HK-2 (cell line): ENCODE results near the gene SLC25A13.

ENCODE experiments used
- DNase-seq: peaks from one replicate; pipeline ENCODE4 v3.0.0-alpha.2; 2018; ENCODE audit not compliant: unreplicated experiment

Gene SLC25A13

GRCh38 chr7:96243241-96243640 is 78.7 kb downstream of the SLC25A13 start:
- DNase-seq: no peak

GRCh38 chr7:96241855-96242254 is 80.0 kb downstream of the SLC25A13 start:
- no peak for DNase-seq

DNA sequence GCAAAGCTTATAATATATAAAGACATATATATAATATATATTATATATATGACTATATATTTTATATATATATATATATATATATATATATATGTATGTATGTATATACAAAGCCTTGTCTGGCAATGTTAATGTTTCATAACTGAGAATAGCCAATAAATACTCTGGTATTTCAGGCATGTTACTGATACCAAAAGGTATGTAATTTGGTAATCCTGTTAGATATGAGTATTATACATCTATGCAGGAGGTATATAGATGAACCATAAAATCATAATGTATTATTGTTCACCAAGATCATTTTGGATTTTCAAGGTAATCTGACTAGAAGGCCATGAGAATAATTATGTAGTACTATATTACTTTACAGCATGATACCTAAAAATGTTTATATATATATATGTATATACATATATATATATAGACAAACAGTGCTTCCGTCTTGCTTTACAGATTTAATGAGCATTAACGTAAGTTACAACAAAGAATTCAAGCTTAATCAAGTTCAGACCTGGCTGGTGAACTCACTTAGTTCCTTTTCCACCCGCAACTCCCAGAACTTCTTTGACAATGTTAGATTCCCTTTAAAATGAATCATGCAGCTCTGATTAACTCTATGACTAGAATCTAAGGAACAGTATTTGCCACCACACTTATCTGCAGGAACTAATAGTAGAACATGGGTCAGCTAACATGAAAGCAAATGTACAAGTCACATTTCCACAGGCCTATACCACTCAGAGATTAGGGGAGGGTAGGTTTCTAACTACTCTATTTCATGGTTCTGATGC is 82.7 kb downstream of the SLC25A13 start:
- no peak for DNase-seq

- no peak for DNase-seq
Observed at GRCh38 chr7:96238474-96238873, 83.4 kb downstream of the SLC25A13 start.

- no peak for DNase-seq
Observed at GRCh38 chr7:96237040-96237439, 84.9 kb downstream of the SLC25A13 start.

DNA sequence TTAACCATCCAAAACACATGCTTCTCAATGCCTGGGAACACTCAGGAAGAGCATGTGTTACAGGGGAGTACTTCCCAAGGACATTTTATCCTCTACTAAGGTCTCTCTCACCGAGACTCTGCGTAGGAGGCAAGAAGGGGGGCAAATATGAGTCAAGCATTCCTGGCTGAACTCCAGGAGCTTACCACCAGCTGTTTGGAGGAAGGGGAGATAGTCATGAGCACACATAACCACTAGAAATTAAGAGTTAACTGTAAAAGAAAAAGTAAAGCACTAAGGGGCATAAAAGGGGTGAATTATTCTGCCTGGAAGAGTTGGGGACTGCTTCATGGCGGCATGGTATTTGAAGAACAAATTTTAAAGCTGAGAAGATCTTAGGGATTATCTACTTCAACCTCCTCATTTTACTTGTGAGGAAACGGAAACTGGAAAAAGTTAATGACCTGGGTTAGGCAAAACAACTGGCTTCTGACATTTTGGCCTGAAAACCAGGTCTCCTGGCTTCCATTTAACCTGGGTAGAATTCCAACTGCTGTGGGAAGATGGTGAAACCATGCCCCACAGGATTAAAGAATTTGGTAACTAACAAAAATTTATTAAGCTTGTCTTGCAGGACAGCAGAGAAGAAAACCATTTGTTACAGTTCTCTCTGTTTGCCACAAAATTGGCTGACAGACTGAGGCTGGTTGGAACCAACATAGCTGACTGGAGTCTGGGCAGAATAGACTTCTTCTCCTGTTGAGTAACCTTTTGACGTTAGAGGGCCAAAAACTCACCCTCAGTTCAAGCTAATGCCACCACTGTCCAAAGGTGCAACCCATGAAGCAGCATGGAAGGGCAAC is 85.5 kb downstream of the SLC25A13 start:
- peak; percentile 65 for DNase-seq

- no peak for DNase-seq
Observed at GRCh38 chr7:96235281-96235680, 86.6 kb downstream of the SLC25A13 start.

DNA sequence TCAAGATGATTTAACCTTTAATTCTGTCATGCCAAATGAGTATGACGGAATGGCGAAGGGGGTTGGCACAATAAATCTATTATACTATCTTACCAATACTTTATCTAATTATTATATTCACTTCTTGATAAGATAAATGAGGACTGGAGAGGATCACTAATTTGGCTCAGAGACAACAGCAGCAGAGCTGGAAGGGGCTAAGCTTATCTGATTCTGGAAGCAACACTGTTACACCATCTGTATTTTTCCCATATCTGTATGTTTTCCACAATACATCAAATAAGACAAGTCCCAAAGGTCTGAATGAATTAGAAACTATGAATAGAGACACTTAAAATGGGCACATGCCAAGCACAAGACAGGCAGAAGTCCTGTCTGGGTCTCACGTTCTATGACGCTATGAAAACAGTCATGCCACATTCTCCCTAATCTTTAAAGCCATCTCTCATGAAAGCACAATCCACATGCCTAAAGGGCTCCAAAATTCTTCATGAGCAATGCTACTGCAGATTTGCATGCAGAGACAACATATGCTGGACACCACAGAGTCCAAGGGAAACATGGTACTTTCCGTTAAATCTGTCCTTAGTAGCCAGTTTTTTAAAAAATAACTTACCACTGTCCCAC is 88.3 kb downstream of the SLC25A13 start:
- no peak for DNase-seq

GRCh38 chr7:96233084-96233483 is 88.8 kb downstream of the SLC25A13 start:
- no peak for DNase-seq

DNA sequence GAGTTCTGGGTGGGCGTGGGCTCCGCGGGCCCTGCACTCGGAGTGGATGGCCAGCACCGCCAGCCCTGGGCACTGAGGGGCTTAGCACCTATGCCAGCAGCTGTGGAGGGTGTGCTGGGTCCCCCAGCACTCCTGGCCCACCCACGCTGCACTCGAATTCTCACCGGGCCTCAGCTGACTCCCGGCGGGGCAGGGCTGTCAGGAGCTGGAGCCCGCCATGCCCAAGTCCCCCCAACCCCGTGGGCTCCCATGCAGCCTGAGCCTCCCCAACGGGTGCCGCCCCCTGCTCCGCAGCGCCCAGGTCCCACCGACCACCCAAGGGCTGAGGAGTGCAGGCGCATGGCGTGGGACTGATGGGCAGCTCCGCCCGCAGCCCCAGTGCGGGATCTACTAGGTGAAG is 93.1 kb downstream of the SLC25A13 start:
- DNase-seq: no peak

- DNase-seq: no peak
Observed at GRCh38 chr7:96225251-96225650, 96.6 kb downstream of the SLC25A13 start.

- no peak for DNase-seq
Observed at GRCh38 chr7:96224685-96225084, 97.2 kb downstream of the SLC25A13 start.

DNA sequence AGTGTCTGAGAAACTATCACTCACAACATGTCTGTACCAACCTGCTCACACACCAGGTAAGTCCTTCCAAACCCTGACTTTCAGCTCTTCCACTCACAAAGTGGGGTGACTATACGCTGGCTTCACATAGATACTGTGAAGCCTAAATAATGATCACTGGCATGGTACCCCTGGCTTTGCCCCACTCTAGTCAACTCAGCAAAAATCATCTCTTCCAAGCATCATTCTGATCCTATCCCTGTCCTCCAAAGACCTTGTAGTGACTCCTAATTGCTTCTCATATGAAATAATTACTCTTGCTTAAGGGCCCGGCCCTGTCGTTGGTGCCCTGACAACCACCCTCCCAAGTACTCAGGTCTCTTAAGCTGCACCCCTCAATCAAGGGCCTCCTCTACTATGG is 97.8 kb downstream of the SLC25A13 start:
- no peak for DNase-seq

DNA sequence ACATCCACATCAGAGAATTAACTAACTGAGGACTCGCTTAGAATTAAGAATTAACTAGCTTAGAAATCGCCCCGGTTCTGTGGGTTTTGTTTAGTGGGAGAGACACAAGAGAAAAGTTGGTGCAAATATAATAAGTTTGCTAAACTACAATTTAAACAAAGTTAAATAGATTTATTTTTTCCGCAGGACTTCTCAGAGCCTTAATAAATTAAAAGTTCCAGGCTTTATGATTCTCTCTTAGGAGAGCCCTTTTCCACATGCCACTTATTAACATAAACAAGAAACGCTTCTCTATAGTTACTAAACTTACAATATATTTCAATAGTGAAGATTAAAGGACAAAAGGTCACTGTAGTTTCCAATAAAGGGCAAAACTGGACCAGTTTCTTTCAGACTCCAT is 100.0 kb downstream of the SLC25A13 start:
- no peak for DNase-seq

DNA sequence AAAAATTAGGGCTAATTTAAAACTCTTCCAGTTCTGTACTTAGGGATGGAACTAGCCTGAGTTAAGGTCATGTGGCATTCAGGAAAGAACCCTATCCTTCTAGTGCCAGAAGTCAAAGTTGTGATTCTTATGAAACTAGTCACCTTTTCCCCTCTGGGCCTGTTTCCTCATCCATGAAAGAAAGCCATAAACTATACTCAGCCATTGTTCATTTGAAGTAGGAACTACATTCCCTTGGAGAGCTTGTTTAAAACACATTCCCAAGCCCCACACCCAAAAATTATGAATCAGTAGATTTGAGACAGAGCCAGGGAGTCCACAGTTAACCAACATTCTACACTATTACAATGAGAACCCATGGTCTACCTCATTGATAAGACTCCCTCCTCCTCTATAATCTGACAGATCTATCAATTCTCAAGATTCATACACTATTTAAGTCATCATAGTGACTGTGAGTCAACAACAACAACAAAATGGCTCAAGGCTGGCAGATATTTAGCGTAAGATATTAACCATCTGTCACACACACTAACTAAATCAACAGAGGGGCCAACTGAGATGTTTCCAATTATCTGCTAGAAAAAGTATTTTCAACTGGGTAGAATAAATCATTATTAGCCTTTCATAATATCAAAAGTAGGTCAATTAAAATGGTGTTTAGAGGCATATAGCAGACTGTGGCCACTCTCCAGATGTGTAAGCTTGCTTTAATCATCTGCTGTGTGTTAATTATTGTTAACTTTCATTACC is 102.3 kb downstream of the SLC25A13 start:
- peak; percentile 11 for DNase-seq

- DNase-seq: no peak
Observed at GRCh38 chr7:96218664-96219243, 103.1 kb downstream of the SLC25A13 start.

- no peak for DNase-seq
Observed at GRCh38 chr7:96217147-96217546, 104.8 kb downstream of the SLC25A13 start.

DNA sequence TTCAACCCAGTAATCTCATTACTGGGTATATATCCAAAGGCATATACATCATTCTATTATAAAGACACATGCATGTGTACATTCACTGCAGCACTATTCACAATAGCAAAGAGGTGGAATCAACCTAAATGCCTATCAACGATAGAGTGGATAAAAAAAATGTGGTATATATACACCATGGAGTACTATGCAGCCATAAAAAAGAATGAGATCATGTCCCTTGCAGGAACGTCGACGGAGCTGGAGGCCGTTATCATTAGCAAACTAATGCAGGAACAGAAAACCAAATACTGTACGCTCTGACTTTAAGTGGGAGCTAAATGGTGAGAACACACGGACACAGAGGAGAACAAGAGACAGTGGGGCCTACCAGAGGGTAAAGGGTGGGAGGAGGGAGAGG is 105.5 kb downstream of the SLC25A13 start:
- no peak for DNase-seq

DNA sequence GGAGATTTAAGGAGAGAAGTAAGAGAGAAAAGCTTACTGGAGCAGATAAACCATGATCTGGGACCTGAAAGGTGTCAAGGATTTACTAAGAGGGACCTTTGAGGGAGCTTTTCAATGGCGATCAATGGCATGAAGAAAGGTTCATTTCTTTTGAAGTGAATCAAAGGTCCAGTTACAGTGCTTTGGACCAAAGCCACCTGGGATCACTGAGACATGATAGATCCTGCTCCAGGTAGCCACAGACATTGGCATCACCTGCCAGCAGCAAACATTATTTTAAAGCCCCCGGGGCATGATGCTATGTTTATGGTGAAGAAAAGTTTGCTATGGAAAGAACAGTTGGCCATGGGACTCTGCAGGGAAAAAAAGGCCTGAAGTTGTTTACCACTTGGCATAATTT is 109.4 kb downstream of the SLC25A13 start:
- no peak for DNase-seq

DNA sequence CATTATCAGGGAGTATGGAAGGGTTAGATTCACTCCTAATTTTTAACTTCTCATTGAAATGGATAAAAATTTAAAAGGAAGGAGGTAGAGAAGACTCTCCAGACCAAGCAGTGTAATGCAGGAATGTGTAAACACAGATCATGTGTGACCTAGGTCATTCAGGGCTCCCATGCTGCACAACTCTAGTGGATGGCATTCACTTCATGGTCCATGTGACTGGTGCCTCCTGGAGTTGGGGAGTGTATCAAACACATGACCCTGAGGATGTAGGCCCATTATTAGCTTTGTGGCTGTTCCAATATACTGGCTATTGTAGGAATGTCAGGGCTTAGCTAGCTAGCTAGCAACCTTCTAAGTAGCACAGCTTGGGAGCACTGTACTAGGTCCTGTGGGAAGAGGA is 109.9 kb downstream of the SLC25A13 start:
- no peak for DNase-seq

GRCh38 chr7:96205665-96206064 is 116.2 kb downstream of the SLC25A13 start:
- no peak for DNase-seq

GRCh38 chr7:96204601-96205000 is 117.3 kb downstream of the SLC25A13 start:
- no peak for DNase-seq
